MM.1S (cell line): ENCODE data around the gene ABCC11.
"Not testable (repeated sequence)": the region's sequence is repeated elsewhere in the genome, so short reads cannot be mapped to it uniquely, and the experiment has no call there.

ENCODE experiments used
- DNase-seq: peaks from one replicate; pipeline ENCODE4 v3.0.0-alpha.2; 2015
- H2AFZ ChIP-seq: fragments of 300-600 bp; sonication (generic); 2 replicates; pipeline ENCODE4 v1.6.0; 2016; ENCODE audit warnings: antibody characterized with exemption, low read length
- H3F3A ChIP-seq: fragments of 300-600 bp; sonication (generic); 2 replicates; pipeline ENCODE4 v1.6.1; 2016; ENCODE audit warnings: mild to moderate bottlenecking, antibody characterized with exemption, low read length, moderate library complexity, mixed read lengths; ENCODE audit not compliant: insufficient read depth
- H3K27ac ChIP-seq: fragments of 300-600 bp; sonication (generic); 2 replicates; pipeline ENCODE4 v1.5.1; 2016; ENCODE audit warnings: mild to moderate bottlenecking, low read length
- H3K27me3 ChIP-seq: fragments of 300-600 bp; sonication (generic); replicated peaks from 2 replicates; pipeline ENCODE4 v1.6.0; 2016; ENCODE audit warnings: low read length; ENCODE audit not compliant: insufficient read depth
- H3K36me3 ChIP-seq: fragments of 300-600 bp; sonication (generic); replicated peaks from 2 replicates; pipeline ENCODE4 v1.6.1; 2016; ENCODE audit warnings: mild to moderate bottlenecking, low read length, mixed read lengths; ENCODE audit not compliant: insufficient read depth
- H3K4me1 ChIP-seq: fragments of 300-600 bp; sonication (generic); 2 replicates; pipeline ENCODE4 v1.6.1; 2016; ENCODE audit warnings: low read length, mixed read lengths
- H3K4me2 ChIP-seq: fragments of 300-600 bp; sonication (generic); 2 replicates; pipeline ENCODE4 v1.6.0; 2016; ENCODE audit warnings: low read depth, low read length
- H3K4me3 ChIP-seq: fragments of 300-600 bp; sonication (generic); 2 replicates; pipeline ENCODE4 v1.5.1; 2016; ENCODE audit warnings: low read length, mixed read lengths
- H3K79me2 ChIP-seq: fragments of 300-600 bp; sonication (generic); 2 replicates; pipeline ENCODE4 v1.6.1; 2016; ENCODE audit warnings: mixed run types, low read length, mixed read lengths
- H3K9ac ChIP-seq: fragments of 300-600 bp; sonication (generic); 2 replicates; pipeline ENCODE4 v1.6.1; 2016; ENCODE audit warnings: low read length, mixed read lengths
- H3K9me2 ChIP-seq: fragments of 300-600 bp; sonication (generic); replicated peaks from 2 replicates; pipeline ENCODE4 v1.6.1; 2016; ENCODE audit warnings: mild to moderate bottlenecking, low read length, mixed read lengths; ENCODE audit not compliant: insufficient read depth
- H3K9me3 ChIP-seq: fragments of 300-600 bp; sonication (generic); replicated peaks from 2 replicates; pipeline ENCODE4 v1.6.1; 2016; ENCODE audit warnings: mild to moderate bottlenecking, low read length, mixed read lengths; ENCODE audit not compliant: insufficient read depth
- H4K20me1 ChIP-seq: fragments of 300-600 bp; sonication (generic); 2 replicates; pipeline ENCODE4 v1.6.1; 2016; ENCODE audit warnings: mild to moderate bottlenecking, low read length, moderate library complexity, mixed read lengths; ENCODE audit not compliant: insufficient read depth
- EZH2 ChIP-seq: fragments of 300-600 bp; sonication (generic); optimal IDR thresholded peaks from 2 replicates; pipeline ENCODE3; 2017; ENCODE audit warnings: low read depth, mild to moderate bottlenecking, antibody characterized with exemption, low read length, mixed read lengths
- EZH2phosphoT487 ChIP-seq: fragments of 300-600 bp; sonication (generic); IDR thresholded peaks from 2 replicates; pipeline ENCODE4 v1.6.1; 2018; ENCODE audit warnings: antibody characterized with exemption, low read length
- TF ChIP-seq, protein P1 (sequence below): fragments of 300-600 bp; sonication (generic); IDR thresholded peaks from 2 replicates; pipeline ENCODE4 v1.5.1; 2016; ENCODE audit warnings: antibody characterized with exemption, low read length, mixed read lengths

Gene ABCC11

DNA sequence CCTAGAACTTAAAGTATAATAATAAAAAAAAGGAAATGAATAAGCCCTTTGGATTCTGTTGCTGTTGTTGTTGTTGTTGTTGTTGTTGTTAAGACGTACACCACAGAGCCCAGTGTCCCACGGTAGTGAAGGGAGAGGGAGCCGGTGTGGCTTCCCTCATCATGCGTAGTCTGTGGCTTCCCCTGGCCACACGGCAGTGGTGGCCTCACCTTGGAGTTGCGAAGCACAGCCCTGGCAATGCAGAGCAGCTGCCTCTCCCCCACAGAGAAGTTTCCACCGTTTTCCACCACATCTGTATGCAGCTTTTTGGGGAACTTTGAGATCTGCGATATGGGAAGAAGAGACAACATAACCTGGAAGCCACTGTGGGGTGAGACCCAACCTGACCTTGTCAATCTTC, 77.4 kb downstream of the ABCC11 start:
- TF ChIP-seq EZH2phosphoT487 (no peak), EZH2 (no peak)
- TF ChIP-seq, protein P1, sequence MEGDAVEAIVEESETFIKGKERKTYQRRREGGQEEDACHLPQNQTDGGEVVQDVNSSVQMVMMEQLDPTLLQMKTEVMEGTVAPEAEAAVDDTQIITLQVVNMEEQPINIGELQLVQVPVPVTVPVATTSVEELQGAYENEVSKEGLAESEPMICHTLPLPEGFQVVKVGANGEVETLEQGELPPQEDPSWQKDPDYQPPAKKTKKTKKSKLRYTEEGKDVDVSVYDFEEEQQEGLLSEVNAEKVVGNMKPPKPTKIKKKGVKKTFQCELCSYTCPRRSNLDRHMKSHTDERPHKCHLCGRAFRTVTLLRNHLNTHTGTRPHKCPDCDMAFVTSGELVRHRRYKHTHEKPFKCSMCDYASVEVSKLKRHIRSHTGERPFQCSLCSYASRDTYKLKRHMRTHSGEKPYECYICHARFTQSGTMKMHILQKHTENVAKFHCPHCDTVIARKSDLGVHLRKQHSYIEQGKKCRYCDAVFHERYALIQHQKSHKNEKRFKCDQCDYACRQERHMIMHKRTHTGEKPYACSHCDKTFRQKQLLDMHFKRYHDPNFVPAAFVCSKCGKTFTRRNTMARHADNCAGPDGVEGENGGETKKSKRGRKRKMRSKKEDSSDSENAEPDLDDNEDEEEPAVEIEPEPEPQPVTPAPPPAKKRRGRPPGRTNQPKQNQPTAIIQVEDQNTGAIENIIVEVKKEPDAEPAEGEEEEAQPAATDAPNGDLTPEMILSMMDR: no peak

DNA sequence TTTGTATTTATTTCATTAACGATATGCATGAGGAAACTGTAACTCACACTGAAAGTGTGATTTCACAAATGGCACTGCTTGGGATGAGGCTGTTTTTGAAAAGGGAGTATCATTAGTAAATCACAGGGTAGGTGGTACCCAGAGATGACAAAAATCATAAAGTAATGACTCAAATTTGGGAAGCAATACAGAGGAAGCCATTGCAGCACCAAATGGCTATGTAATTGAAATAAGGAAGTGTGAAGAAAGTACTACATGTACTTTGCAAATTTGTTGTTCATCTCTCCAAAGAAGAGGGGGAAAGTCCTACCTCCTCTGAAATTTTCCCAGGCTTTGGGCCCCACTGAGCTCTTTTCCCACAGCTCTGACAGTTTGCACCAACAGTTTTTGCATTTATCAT, 79.3 kb downstream of the ABCC11 start:
- no peak overlapping the region for H2AFZ ChIP-seq
- no peaks in the 10 kb centered on the region for H3K36me3 ChIP-seq
- no peaks in the 10 kb centered on the region for H3K79me2 ChIP-seq
- TF ChIP-seq, protein P1: no peak
- no peak for TF ChIP-seq EZH2
- no peak for TF ChIP-seq EZH2phosphoT487
- H3K9ac ChIP-seq: no peak overlapping the region
- H3F3A ChIP-seq: no peaks in the 10 kb centered on the region
- H3K4me3 ChIP-seq: no peak overlapping the region
- H4K20me1 ChIP-seq: no peaks in the 10 kb centered on the region
- H3K27me3 ChIP-seq: no peaks in the 10 kb centered on the region
- H3K27ac ChIP-seq: no peak overlapping the region
- no peaks in the 10 kb centered on the region for H3K9me2 ChIP-seq
- DNase-seq: no peak
- H3K4me2 ChIP-seq: no peak overlapping the region
- no peaks in the 10 kb centered on the region for H3K4me1 ChIP-seq
- H3K9me3 ChIP-seq: no peaks in the 10 kb centered on the region

More for the DNA sequence above, 77.4 kb downstream of the ABCC11 start:
- H3F3A ChIP-seq: no peaks in the 10 kb centered on the region
- no peak overlapping the region for H3K4me3 ChIP-seq
- no peaks in the 10 kb centered on the region for H3K9me2 ChIP-seq
- H2AFZ ChIP-seq: no peak overlapping the region
- no peaks in the 10 kb centered on the region for H3K27me3 ChIP-seq
- no peaks in the 10 kb centered on the region for H3K9me3 ChIP-seq
- H4K20me1 ChIP-seq: no peaks in the 10 kb centered on the region
- no peak overlapping the region for H3K9ac ChIP-seq
- H3K27ac ChIP-seq: no peak overlapping the region
- no peaks in the 10 kb centered on the region for H3K36me3 ChIP-seq
- no peaks in the 10 kb centered on the region for H3K4me1 ChIP-seq
- no peak for DNase-seq
- no peaks in the 10 kb centered on the region for H3K79me2 ChIP-seq
- H3K4me2 ChIP-seq: no peak overlapping the region

DNA sequence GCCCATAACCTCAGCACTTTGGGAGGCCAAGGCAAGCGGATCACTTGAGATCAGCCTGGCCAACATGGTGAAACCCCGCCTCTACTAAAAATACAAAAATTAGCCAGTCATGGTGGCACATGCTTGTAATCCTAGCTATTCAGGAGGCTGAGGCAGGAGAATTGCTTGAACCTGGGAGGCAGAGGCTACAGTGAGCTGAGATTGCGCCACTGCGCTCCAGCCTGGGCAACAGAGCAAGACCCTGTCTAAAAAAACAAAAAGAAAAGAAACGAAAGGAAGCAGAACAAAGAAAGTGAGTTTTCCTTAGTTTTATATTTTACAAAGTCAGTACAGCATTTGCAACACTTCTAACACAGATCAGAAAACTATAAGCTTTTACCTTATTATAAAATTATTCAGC, 80.7 kb downstream of the ABCC11 start:
- H3K9me2 ChIP-seq, H3K4me1 ChIP-seq, H3K4me2 ChIP-seq, H3K27ac ChIP-seq, H3K4me3 ChIP-seq, H3K9me3 ChIP-seq, H3F3A ChIP-seq, DNase-seq, H3K79me2 ChIP-seq, H2AFZ ChIP-seq, H3K36me3 ChIP-seq, H3K9ac ChIP-seq, H4K20me1 ChIP-seq, H3K27me3 ChIP-seq: not testable (repeated sequence)

DNA sequence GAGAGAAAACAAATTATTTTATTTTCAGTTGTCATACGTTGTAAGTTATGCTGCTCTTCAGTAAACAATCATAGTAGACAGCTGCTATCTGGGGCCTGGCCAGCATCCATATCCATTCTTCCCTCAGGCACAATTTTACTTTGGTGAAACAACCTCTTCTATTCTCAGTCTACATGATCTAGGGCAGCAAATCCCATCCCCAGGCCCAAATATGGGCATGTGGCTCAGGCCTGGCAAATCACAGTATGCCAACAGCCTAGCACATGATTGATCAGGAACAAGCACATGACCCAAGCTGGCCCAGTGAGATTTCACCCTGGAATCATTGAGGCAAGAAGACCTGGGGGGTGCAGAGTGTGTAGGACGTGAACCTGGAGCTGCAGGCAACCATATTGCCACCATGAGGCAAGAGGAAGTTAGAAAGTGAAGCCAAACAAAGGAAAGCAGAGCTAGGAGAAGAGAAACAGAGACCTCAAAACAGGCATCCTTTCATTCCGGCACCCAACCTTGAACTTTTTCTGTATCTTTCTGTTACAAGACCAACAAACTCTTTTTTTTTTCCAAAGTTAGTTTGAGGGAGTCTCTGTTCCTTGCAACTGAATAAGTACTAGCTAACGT, 81.3 kb downstream of the ABCC11 start:
- TF ChIP-seq, protein P1: no peak
- TF ChIP-seq EZH2 (no peak), EZH2phosphoT487 (no peak)
- Histone ChIP-seq H3K9me2 (no peaks in the 10 kb centered on the region), H3F3A (no peaks in the 10 kb centered on the region), H3K4me2 (no peak overlapping the region), H3K36me3 (no peaks in the 10 kb centered on the region), H3K27ac (no peak overlapping the region), H3K79me2 (no peaks in the 10 kb centered on the region), H4K20me1 (no peaks in the 10 kb centered on the region), H2AFZ (no peak overlapping the region), H3K4me3 (no peak overlapping the region), H3K9ac (no peak overlapping the region), H3K9me3 (no peaks in the 10 kb centered on the region), H3K27me3 (no peaks in the 10 kb centered on the region), H3K4me1 (no peaks in the 10 kb centered on the region)
- DNase-seq: no peak
